Upper lobe of left lung (tissue), 4 donors: ENCODE results near the gene PDE5A.

Source experiments
- CTCF ChIP-seq, 6 experiments: fragments of 450-650 bp in 4 of 6; fragments of 200-600 bp in 2 of 6; sonication (generic) in 2 of 6; IDR thresholded peaks; one replicate each; pipeline ENCODE4 v1.5.1; 2016 to 2019; ENCODE audit warnings: antibody characterized with exemption in 6 of 6
- EP300 ChIP-seq, 4 donors: sonication (generic); formaldehyde crosslinking; IDR thresholded peaks; one replicate each; pipeline ENCODE4 v1.5.1; 2017; ENCODE audit warnings: antibody characterized with exemption in 4 of 4, control low read depth in 2 of 4
- POLR2A ChIP-seq, 4 donors: fragments of 450-650 bp; IDR thresholded peaks; one replicate each; pipeline ENCODE4 v1.5.1; 2016 to 2017; ENCODE audit warnings: antibody characterized with exemption in 4 of 4, mild to moderate bottlenecking in 2 of 4

DNA sequence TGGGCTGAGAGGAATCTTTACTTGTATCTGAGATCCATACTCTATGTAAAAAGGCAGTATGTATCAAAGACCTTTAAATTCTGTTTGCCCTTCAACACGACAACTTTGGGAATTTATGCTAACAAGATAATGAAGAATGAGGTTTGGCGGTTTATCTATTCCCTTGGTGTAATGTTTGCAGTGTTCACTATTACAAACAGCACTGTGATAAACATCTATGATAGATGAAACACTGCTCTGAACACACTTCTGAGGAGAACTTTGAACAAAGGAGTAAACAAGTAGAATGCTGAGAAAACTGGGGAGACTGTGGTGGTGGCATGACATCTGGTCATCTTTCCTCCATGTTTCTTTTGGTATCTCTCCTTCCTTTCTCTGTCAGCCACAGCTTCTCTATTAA lies 126.9 kb downstream of the PDE5A start:
- TF ChIP-seq CTCF (IDR thresholded peaks at IDR 0.05) (no peak), POLR2A (IDR thresholded peaks at IDR 0.05) (no peak), EP300 (IDR thresholded peaks at IDR 0.05) (no peak)
